ENCODE measurements around the gene PTPN23. TPM values are rescaled to one million over a fixed set of nuclear protein-coding genes. Genes with fewer than 3 reads are reported as not detected.

The PTPN23 gene
- total and polyA plus RNA-seq, 2 of the 8 experiments (the other 6 are each of a cell fraction or from before 2014, with no cell fraction given) = 2.9 to 46.7 TPM

GRCh38 chr3:47409284-47409683 is 28.5 kb downstream of the PTPN23 start:
- no peak overlapping the region for H3K56ac ChIP-seq (replicated peaks; ENCODE audit: insufficient read length, low read depth, low read length)
- no peak overlapping the region for H4K5ac ChIP-seq (ENCODE audit: insufficient read length, low read depth, low read length)
- WGBS, 2 experiments (ENCODE audit: extremely low coverage in 1 of 2, insufficient coverage in 1 of 2, insufficient read length in 1 of 2, insufficient replicate concordance in 2 of 2, low coverage in 1 of 2, low lambda C conversion rate in 2 of 2, missing lambda C conversion rate in 1 of 2) = 94% methylated on average over 14 of the region's 15 CpGs; no CpG with 5 or more reads in 1 of the 2 experiments
- no peak overlapping the region for H3K4ac ChIP-seq (replicated peaks; ENCODE audit: insufficient read length, low read depth, low read length)
- no peaks in the 10 kb centered on the region for H3K79me2 ChIP-seq (ENCODE audit: control insufficient read depth in 1 of 2, insufficient read depth in 2 of 2, low read length in 2 of 2)
- no peak overlapping the region for H3K18ac ChIP-seq (ENCODE audit: extremely low read depth, low read length)
- no peak overlapping the region for H2BK15ac ChIP-seq (ENCODE audit: low read length)
- no peak overlapping the region for H2BK12ac ChIP-seq (ENCODE audit: low read depth, low read length)
- POLR2A ChIA-PET (ENCODE audit: partially characterized antibody) = interaction anchor here (0.9 to 1.0 kb wide), 2 partner anchors 9 to 85 kb away, joined by 3 read pairs; no protein-coding TSS in a partner anchor
- no peaks in the 10 kb centered on the region for H3K9me3 ChIP-seq (ENCODE audit: insufficient read depth in 2 of 2, low read depth in 1 of 2, low read length in 1 of 2)
- H2BK20ac ChIP-seq (ENCODE audit: low read length) = no peak overlapping the region
- no peak overlapping the region for H2AK5ac ChIP-seq (ENCODE audit: low read depth, low read length)
- H2BK120ac ChIP-seq (replicated peaks; ENCODE audit: low read depth, low read length) = no peak overlapping the region
- no peaks in the 10 kb centered on the region for H3K79me1 ChIP-seq (ENCODE audit: low read depth, low read length)
- TF ChIP-seq ZNF274 (IDR thresholded peaks at IDR 0.05; ENCODE audit: borderline replicate concordance, extremely low read depth, low read length) (no peak), GTF2F1 (IDR thresholded peaks at IDR 0.05; ENCODE audit: borderline replicate concordance, low read depth, low read length) (no peak), TCF12 (IDR thresholded peaks at IDR 0.05; ENCODE audit: low read depth, low read length) (no peak), EZH2 (IDR thresholded peaks at IDR 0.05; ENCODE audit: low read depth, low read length, severe bottlenecking) (no peak), GABPA (IDR thresholded peaks at IDR 0.05; ENCODE audit: borderline replicate concordance, insufficient read depth, low read length) (no peak)
- peaks cover 6 to 30% of the 10 kb centered on the region in 2 experiments for H4K20me1 ChIP-seq (replicated peaks in 1 of 2; ENCODE audit: control insufficient read depth in 1 of 2, insufficient read depth in 2 of 2, low read length in 2 of 2)
- H3K27ac ChIP-seq (ENCODE audit: low read depth, low read length) = no peak overlapping the region
- H3K4me2 ChIP-seq (ENCODE audit: insufficient read depth in 1 of 2, low read depth in 2 of 2, low read length in 2 of 2) = no peak overlapping the region
- no peak overlapping the region for H2BK5ac ChIP-seq (ENCODE audit: low read depth, low read length)
- H3K23me2 ChIP-seq (ENCODE audit: low read depth, low read length) = no peaks in the 10 kb centered on the region
- H3K14ac ChIP-seq (ENCODE audit: insufficient read length) = no peak overlapping the region
- H3K4me3 ChIP-seq (ENCODE audit: extremely low read depth in 1 of 4, insufficient read depth in 2 of 4, low read depth in 3 of 4, low read length in 4 of 4) = no peak overlapping the region
- H3K36me3 ChIP-seq (ENCODE audit: control insufficient read depth in 2 of 4, insufficient read depth in 4 of 4, low read length in 3 of 4) = peaks cover 15 to 51% (median 36%) of the 10 kb centered on the region in 4 experiments; a peak in 7 of 8 replicates
- DNase-seq (ENCODE audit: low read depth in 1 of 2, low spot score in 2 of 2) = no peak
- no peak overlapping the region for H3K23ac ChIP-seq (ENCODE audit: insufficient read length)
- no peak overlapping the region for H4K8ac ChIP-seq (ENCODE audit: extremely low read depth, insufficient read depth, low read length)
- no peaks in the 10 kb centered on the region for H3K27me3 ChIP-seq (replicated peaks in 1 of 4; ENCODE audit: control insufficient read depth in 3 of 4, extremely low read depth in 1 of 4, insufficient read depth in 3 of 4, low read length in 3 of 4)
- no peak for FAIRE-seq
- no peak overlapping the region for H2AFZ ChIP-seq (ENCODE audit: low read length)
- no peaks in the 10 kb centered on the region for H3K4me1 ChIP-seq (replicated peaks in 1 of 4; ENCODE audit: control insufficient read depth in 3 of 4, insufficient read depth in 4 of 4, low read length in 3 of 4)
- H3K9ac ChIP-seq (replicated peaks in 1 of 4; ENCODE audit: extremely low read depth in 1 of 4, low read depth in 3 of 4, low read length in 3 of 4) = no peak overlapping the region
- no peak overlapping the region for H4K91ac ChIP-seq (replicated peaks; ENCODE audit: insufficient read length, low read length)
- CTCF ChIA-PET (ENCODE audit: partially characterized antibody) = interaction anchor here (0.8 to 6.5 kb wide), 5 partner anchors 11 to 486 kb away, joined by 3 to 55 read pairs (median 3); no protein-coding TSS in a partner anchor
